Psoas muscle (tissue), 8 donors: ENCODE measurements around the gene CRISPLD2. TPM values are rescaled to one million over a fixed set of nuclear protein-coding genes. Genes with fewer than 3 reads are reported as not detected.
A peak's percentile ranks its signal among the peaks of the same experiment; 100 is the strongest.

Source experiments
- ATAC-seq, 4 donors: fragments of 200-7000 bp; cut with Tn5 transposase; one replicate each; pipeline ENCODE4 v1.9.1; 2020; ENCODE audit warnings: moderate library complexity in 3 of 4, mild to moderate bottlenecking in 2 of 4
- DNase-seq, 2 donors: peaks; one replicate each; pipeline ENCODE4 v3.0.0-alpha.2; 2020
- H3K27ac ChIP-seq: fragments of 200-600 bp; one replicate; pipeline ENCODE4 v1.8.0; 2022
- H3K27me3 ChIP-seq, 3 donors: fragments of 200-600 bp in 1 of 3; one replicate each; pipeline versions ENCODE4 v1.6.1 to v1.8.0; 2013 to 2022; ENCODE audit warnings: low read length in 2 of 3, mild to moderate bottlenecking in 2 of 3, moderate library complexity in 1 of 3; ENCODE audit not compliant: insufficient read depth in 3 of 3
- H3K36me3 ChIP-seq, 2 donors: fragments of 200-600 bp in 1 of 2; one replicate each; pipeline versions ENCODE4 v1.6.1 to v1.8.0; 2013 to 2022; ENCODE audit warnings: low read depth in 1 of 2, mild to moderate bottlenecking in 1 of 2, moderate library complexity in 1 of 2; ENCODE audit not compliant: insufficient read depth in 1 of 2
- H3K4me1 ChIP-seq: fragments of 200-600 bp; one replicate; pipeline ENCODE4 v1.8.0; 2022
- H3K4me3 ChIP-seq: fragments of 200-600 bp; one replicate; pipeline ENCODE4 v1.8.0; 2022; ENCODE audit warnings: mild to moderate bottlenecking
- H3K9me3 ChIP-seq: fragments of 200-600 bp; one replicate; pipeline ENCODE4 v1.8.0; 2022
- CTCF ChIP-seq: fragments of 200-600 bp; IDR thresholded peaks from one replicate; pipeline ENCODE4 v1.8.0; 2022; ENCODE audit warnings: antibody characterized with exemption
- WGBS, 3 donors: extraction: QIAGEN DNeasy Blood & Tissue Kit; methylation state at CpG; one replicate each; pipeline versions ENCODE4 v1.1.6 to v1.1.7; 2013; 5-methylcytosine and 5-hydroxymethylcytosine counted together
- intact Hi-C, 2 donors: fragments of 100-400 bp; cut with DNase I; formaldehyde crosslinking; loops; one replicate each; pipeline versions ENCODE4 v1.11.0 to v1.14.2; 2022
- polyA plus RNA-seq, 3 donors: library from polyadenylated mRNA; stranded (reverse); fragments of 200-250 nt; gene quantifications; one replicate each; pipeline ENCODE4 v1.2.3, GENCODE V29; 2013
- total RNA-seq, 4 donors: library from RNA; stranded (reverse); fragmentation: NEBNext Ultra II Directional in 2 of 4; extraction: Animal tissue kit (Norgen Biotek cat#: 25700) in 2 of 4; gene quantifications; one replicate each; pipeline versions ENCODE4 v1.2.1 to v1.2.4, GENCODE V29; 2021 to 2023
- donor health status: healthy with polysubstance abuse.
- donor health status: DM: no; HTN: no; CAD: no; lungs with moderate emphysema.
- donor health status: Bipolar disorder and iron deficiency.
- donor health status: healthy.
- donor health status: DM: yes; HTN: yes; CAD: no.
- donor health status: DM: no; HTN: no; CAD: no.
- donor health status: DM: no; HTN: no; CAD: no.
- donor health status: DM: yes; HTN: yes; CAD: no.

CRISPLD2 gene
- total and polyA plus RNA-seq, 7 donors, result 7.1 to 28.6 (median 11.5) TPM

GRCh38 chr16:84777435-84777834, 42.4 kb upstream of the CRISPLD2 start:
- WGBS, 3 donors, result 93 to 98% (median 97%) methylated on average over 5 of the region's 5 CpGs
- no peaks in the 10 kb centered on the region for H3K27me3 ChIP-seq
- no peaks in the 10 kb centered on the region for H3K9me3 ChIP-seq
- H3K4me3 ChIP-seq, result no peak overlapping the region
- TF ChIP-seq CTCF, result no peak
- ATAC-seq (no peak), DNase-seq (no peak)
- intact Hi-C loops, result no loop called here
- H3K27ac ChIP-seq, result no peak overlapping the region
- H3K4me1 ChIP-seq, result peaks cover 8% of the 10 kb centered on the region
- H3K36me3 ChIP-seq, result peaks cover 0 to 77% of the 10 kb centered on the region in 2 donors

GRCh38 chr16:84778720-84779119, 41.1 kb upstream of the CRISPLD2 start:
- Histone ChIP-seq H3K4me3 (no peak overlapping the region), H3K4me1 (peaks cover 8% of the 10 kb centered on the region), H3K9me3 (no peaks in the 10 kb centered on the region), H3K27me3 (no peaks in the 10 kb centered on the region), H3K36me3 (peaks cover 0 to 64% of the 10 kb centered on the region in 2 donors), H3K27ac (no peak overlapping the region)
- 94 to 97% (median 96%) methylated on average over 18 of the region's 18 CpGs for WGBS, 3 donors
- DNase-seq (no peak), ATAC-seq (no peak)
- intact Hi-C loops, result no loop called here
- no peak for TF ChIP-seq CTCF

GRCh38 chr16:84780063-84780462, 39.7 kb upstream of the CRISPLD2 start:
- ATAC-seq, result no peak
- DNase-seq, result no peak
- Histone ChIP-seq H3K27ac (no peak overlapping the region), H3K9me3 (no peaks in the 10 kb centered on the region), H3K4me1 (no peaks in the 10 kb centered on the region), H3K36me3 (peaks cover 0 to 52% of the 10 kb centered on the region in 2 donors), H3K27me3 (no peaks in the 10 kb centered on the region), H3K4me3 (no peak overlapping the region)
- TF ChIP-seq CTCF, result no peak
- intact Hi-C loops, result no loop called here
- 95 to 96% (median 96%) methylated on average over 11 of the region's 11 CpGs for WGBS, 3 donors

GRCh38 chr16:84780544-84781376, 39.0 kb upstream of the CRISPLD2 start:
- Histone ChIP-seq H3K27ac (no peak overlapping the region), H3K4me3 (no peak overlapping the region), H3K4me1 (no peaks in the 10 kb centered on the region), H3K36me3 (peaks cover 0 to 45% of the 10 kb centered on the region in 2 donors), H3K27me3 (no peaks in the 10 kb centered on the region), H3K9me3 (no peaks in the 10 kb centered on the region)
- ATAC-seq (no peak), DNase-seq (no peak)
- 89 to 91% (median 91%) methylated on average over 12 of the region's 12 CpGs for WGBS, 3 donors
- intact Hi-C loops, result no loop called here
- no peak for TF ChIP-seq CTCF

- Histone ChIP-seq H3K4me1 (no peaks in the 10 kb centered on the region), H3K36me3 (peaks cover 0 to 26% of the 10 kb centered on the region in 2 donors), H3K4me3 (no peak overlapping the region), H3K27me3 (no peaks in the 10 kb centered on the region), H3K27ac (no peak overlapping the region), H3K9me3 (no peaks in the 10 kb centered on the region)
- DNase-seq, result no peak
- ATAC-seq, result peak in 3 of 4 donors; percentile 71 to 79 (median 78)
- WGBS, 3 donors, result 45 to 69% (median 45%) methylated on average over 2 of the region's 2 CpGs
- intact Hi-C loops, result no loop called here
- no peak for TF ChIP-seq CTCF
Measured at GRCh38 chr16:84782846-84783245, 36.9 kb upstream of the CRISPLD2 start.
